Mammary epithelial cell (primary cell): ENCODE data around the gene AVPR2.

Experiments
- EZH2 ChIP-seq: IDR thresholded peaks from 2 replicates; pipeline ENCODE4 v1.6.1; 2012; ENCODE audit warnings: low read length, inconsistent platforms, borderline replicate concordance
- TF ChIP-seq, protein P1 (sequence below), 2 donors: IDR thresholded peaks in 1 of 2; conservative IDR thresholded peaks in 1 of 2; 2 replicates each; pipeline ENCODE4 v1.5.1; 2011 to 2012; ENCODE audit warnings: inconsistent platforms in 2 of 2, low read length in 2 of 2, mild to moderate bottlenecking in 2 of 2, control low read depth in 1 of 2, low read depth in 1 of 2; ENCODE audit not compliant: insufficient read depth in 1 of 2; ENCODE audit errors: extremely low read depth in 1 of 2

DNA sequence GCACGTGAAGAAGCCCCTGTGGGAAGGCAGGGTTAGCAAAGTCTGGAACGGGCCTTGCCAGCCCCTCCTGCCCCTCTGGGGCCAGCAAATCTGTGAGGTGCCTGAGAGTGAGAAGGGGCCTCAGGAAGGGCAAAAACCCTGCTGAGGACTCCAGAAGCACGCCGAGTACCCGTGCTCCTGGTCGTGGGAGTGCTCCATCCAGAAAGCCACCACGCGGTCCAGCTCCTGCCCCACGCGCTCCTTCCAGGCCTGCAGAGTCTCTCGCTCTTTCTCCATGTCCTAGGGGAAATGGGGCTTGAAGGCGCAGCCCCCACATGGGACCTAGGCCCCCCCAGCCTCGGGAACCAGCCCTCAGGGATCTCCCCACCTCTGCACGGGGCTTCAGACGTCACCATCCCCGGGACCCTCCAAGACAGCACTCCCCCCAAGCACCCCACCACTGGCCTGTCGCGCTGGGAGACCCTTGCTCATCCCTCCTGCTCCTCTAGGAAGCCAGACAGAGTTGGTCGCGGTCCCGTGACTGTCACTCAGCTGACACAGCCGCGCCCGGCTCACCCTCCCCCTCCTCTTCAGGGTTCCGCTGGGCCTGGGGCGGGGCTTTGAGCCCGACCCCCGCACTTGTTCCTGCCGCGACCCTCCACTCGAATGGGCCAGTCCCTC lies 39.8 kb downstream of the AVPR2 start, which contains the start of gene RENBP:
- TF ChIP-seq, protein P1, sequence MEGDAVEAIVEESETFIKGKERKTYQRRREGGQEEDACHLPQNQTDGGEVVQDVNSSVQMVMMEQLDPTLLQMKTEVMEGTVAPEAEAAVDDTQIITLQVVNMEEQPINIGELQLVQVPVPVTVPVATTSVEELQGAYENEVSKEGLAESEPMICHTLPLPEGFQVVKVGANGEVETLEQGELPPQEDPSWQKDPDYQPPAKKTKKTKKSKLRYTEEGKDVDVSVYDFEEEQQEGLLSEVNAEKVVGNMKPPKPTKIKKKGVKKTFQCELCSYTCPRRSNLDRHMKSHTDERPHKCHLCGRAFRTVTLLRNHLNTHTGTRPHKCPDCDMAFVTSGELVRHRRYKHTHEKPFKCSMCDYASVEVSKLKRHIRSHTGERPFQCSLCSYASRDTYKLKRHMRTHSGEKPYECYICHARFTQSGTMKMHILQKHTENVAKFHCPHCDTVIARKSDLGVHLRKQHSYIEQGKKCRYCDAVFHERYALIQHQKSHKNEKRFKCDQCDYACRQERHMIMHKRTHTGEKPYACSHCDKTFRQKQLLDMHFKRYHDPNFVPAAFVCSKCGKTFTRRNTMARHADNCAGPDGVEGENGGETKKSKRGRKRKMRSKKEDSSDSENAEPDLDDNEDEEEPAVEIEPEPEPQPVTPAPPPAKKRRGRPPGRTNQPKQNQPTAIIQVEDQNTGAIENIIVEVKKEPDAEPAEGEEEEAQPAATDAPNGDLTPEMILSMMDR (conservative IDR thresholded peaks at IDR 0.05 in 1 of 2, IDR thresholded peaks at IDR 0.05 in 1 of 2; ENCODE audit: extremely low read depth in 1 of 2, insufficient read depth in 1 of 2, low read depth in 1 of 2, low read length in 2 of 2): no peak
- TF ChIP-seq EZH2: no peak
